Measurements from ENCODE around the gene TMEM181. TPM values are rescaled to one million over a fixed set of nuclear protein-coding genes. Genes with fewer than 3 reads are reported as not detected.
A peak's percentile ranks its signal among the peaks of the same experiment; 100 is the strongest.

Gene TMEM181
- total RNA-seq, 4 donors from 2014 or later: 16.7 to 28.1 (median 21.2) TPM

DNA sequence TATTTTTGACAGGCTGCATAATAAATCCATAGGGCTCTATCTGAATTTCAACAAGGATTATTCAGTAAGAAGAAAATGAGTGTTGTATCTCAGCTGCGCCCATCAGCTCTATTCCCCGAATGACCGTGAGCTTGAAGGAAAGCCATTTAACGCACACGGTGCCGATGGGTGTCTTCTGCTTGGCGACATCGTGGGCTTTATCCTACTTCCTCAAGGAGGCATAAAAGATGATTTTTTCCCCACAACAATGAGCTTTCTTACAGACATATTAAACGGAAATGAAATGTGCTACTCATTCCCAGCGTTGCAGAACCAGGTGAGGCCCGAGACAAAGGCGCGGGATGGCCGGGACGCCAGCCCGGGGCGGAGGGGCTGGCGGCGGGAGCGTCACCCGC, 83.9 kb downstream of the TMEM181 start:
- Histone ChIP-seq H3K4me1 (peaks cover 18 to 35% of the 10 kb centered on the region in 2 donors), H3K27ac (peak overlapping the region; percentile 85 to 97 (median 91)), H3K4me3 (replicated peaks in 1 of 3) (peak overlapping the region; percentile 82 to 95 (median 89)), H3K36me3 (no peaks in the 10 kb centered on the region), H3K27me3 (no peaks in the 10 kb centered on the region), H3K9me3 (no peaks in the 10 kb centered on the region)
- WGBS, 2 donors: 4% methylated on average over 9 to 15 of the region's 21 CpGs
- no peak for DNase-seq
- no peak for TF ChIP-seq POLR2A (IDR thresholded peaks at IDR 0.05)
- TF ChIP-seq, protein P1, sequence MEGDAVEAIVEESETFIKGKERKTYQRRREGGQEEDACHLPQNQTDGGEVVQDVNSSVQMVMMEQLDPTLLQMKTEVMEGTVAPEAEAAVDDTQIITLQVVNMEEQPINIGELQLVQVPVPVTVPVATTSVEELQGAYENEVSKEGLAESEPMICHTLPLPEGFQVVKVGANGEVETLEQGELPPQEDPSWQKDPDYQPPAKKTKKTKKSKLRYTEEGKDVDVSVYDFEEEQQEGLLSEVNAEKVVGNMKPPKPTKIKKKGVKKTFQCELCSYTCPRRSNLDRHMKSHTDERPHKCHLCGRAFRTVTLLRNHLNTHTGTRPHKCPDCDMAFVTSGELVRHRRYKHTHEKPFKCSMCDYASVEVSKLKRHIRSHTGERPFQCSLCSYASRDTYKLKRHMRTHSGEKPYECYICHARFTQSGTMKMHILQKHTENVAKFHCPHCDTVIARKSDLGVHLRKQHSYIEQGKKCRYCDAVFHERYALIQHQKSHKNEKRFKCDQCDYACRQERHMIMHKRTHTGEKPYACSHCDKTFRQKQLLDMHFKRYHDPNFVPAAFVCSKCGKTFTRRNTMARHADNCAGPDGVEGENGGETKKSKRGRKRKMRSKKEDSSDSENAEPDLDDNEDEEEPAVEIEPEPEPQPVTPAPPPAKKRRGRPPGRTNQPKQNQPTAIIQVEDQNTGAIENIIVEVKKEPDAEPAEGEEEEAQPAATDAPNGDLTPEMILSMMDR (IDR thresholded peaks at IDR 0.05): no peak
- intact Hi-C loops (cut with DNase I): no loop called here

DNA sequence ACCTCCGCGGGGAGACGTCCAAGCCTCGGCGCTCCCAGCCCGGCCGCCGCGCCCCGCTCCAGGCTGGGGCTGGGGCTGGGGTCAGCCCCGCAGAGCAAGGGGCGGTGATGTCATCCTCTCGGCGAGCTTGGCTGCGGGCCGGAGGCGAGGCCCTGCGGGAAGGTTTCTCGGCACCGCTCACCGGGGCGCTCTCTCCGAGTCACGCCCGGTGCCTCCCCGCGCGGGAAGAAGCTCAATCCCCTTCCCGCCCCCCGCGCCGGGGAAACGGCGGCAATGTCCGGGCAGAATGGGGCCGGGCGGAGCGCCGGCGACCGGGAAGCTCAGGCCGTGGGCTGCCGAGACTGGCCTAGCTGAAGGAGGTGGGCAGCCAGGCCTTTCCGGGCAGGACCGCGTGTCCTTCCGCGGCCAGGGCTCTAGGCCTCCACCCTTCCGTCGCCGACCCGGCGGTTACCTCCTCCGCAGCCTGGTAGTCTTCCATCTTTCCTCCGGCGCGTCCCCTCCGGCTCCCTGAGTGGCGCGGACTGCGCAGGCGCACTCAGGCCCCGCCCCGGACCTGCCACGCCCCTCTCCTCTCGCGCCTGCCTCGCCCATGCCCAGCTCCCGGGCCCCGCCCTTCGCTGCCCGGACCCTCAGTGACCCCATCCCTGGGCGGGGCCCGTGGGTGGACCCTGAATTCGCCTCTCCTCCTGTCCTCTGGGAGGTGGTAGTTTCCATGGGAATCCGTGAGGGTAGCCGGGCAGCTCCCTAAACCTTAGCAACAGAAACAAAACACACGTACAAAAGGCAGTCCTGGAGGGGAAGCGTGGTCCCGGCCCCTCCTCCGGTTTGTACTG, 84.6 kb downstream of the TMEM181 start, which contains the start of gene DYNLT1:
Gene DYNLT1, minus strand, starts transcription at position 513 of the 833 bp plus-strand sequence. Its CDS starts 35 bp downstream, at position 478.
- WGBS, 2 donors: 0 to 1% methylated on average over 30 to 32 of the region's 81 CpGs
- Histone ChIP-seq H3K9me3 (no peaks in the 10 kb centered on the region), H3K4me3 (replicated peaks in 1 of 3) (peak within 1 kb of the TSS; percentile 82 to 95 (median 89)), H3K4me1 (peaks cover 22 to 37% of the 10 kb centered on the region in 2 donors), H3K36me3 (no peaks in the 10 kb centered on the region), H3K27me3 (no peaks in the 10 kb centered on the region), H3K27ac (peak within 1 kb of the TSS; percentile 85 to 97 (median 91))
- DNase-seq: peak; percentile 91
- intact Hi-C loops (cut with DNase I): no loop called here
- TF ChIP-seq, protein P1 (IDR thresholded peaks at IDR 0.05): no peak
- TF ChIP-seq POLR2A (IDR thresholded peaks at IDR 0.05): peak; percentile 92 to 98

DNA sequence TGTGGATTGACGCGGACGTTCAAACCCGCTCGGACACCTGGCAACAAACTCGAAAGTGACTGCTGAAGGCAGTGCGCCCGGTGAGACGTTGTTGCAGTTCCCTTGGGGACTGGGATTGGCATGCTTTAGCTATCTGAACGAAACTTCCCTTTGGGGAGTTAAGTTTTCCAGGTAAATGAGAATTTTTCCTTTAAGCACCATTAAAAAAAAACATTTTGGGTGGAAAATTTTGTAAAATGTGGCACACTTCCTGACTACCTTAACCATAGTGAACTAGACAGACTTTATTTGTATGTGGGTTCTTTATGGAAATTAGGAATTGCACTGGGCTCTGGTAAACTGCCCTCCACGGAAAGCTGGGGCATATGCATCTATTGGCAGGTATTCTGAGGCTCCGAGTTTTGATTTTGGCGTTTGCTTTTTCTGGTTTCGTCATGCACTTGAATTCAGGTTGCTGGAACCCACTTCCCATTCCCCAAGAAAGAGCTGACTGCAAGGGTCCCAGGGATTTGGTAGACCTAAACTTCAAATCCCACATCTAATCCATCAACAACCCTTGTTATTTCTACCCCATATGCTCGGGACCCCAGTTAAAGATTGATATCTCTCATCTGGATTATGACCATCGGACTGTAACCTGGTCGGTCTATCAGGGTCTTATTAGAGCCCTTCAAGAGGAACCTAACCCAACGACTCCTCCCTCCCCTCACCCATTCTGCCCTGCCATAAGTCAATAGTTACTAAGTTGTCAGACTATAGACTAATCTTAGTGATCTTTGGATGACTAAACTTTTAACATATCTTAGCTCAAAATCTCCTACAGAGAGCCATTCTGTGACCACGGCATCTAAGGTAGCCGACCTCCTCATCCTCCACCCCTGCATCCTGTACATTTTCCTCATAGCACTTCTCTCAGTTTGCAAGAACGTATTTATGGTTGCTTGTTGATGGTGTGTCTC, 85.5 kb downstream of the TMEM181 start:
- Histone ChIP-seq H3K27me3 (no peaks in the 10 kb centered on the region), H3K9me3 (no peaks in the 10 kb centered on the region), H3K27ac (peak overlapping the region; percentile 11 to 97 (median 91)), H3K4me1 (peaks cover 26 to 41% of the 10 kb centered on the region in 2 donors), H3K36me3 (no peaks in the 10 kb centered on the region), H3K4me3 (replicated peaks in 1 of 3) (peak overlapping the region; percentile 6 to 89 (median 82))
- DNase-seq: peak in 1 of 2 donors; percentile 88
- WGBS, 2 donors: 28 to 35% methylated on average over 21 of the region's 21 CpGs
- TF ChIP-seq, protein P1 (IDR thresholded peaks at IDR 0.05): no peak
- TF ChIP-seq POLR2A (IDR thresholded peaks at IDR 0.05): no peak
- intact Hi-C loops (cut with DNase I): no loop called here

DNA sequence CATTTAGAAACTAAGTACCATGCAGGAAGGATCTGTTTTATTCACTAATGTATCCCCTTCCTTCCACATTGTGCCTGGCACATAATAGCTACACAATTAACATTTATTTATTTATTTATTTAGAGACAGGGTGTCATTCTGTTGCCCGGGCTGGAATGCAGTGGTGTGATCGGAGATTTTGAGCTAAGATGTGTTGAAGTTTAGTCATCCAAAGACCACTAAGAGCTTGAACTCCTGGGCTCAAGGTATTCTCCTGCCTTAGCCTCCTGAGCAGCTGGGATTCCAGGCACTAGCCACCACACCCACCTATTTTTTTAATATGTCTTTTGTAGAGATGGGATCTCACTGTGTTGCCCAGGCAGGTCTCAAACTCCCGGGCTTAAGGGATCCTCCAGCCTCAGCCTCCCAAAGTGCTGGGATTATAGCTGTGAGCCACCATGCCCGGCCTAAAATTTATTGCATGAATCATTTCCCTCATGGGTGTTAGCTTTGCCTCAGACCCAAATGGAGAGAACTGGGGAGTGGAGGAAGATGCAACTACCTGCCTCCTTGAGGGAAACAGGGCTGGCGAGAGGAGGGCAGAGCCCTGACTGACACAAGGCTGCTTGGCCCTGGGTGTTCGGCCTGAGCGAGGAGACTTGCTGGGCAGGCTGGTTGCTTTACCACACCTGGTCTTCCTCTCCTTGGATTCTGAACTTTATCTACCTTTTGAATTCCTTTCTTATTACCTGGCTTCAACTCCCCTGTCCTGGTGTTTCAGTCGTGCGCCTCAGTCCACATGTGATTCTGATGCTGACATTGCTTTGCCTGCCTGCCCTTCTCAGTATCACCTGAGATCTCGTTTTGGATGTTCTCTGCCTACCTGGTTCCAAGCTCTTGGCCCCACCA, 86.4 kb downstream of the TMEM181 start:
- Histone ChIP-seq H3K4me3 (replicated peaks in 1 of 3) (no peak overlapping the region), H3K27me3 (no peaks in the 10 kb centered on the region), H3K36me3 (no peaks in the 10 kb centered on the region), H3K4me1 (peaks cover 22 to 41% of the 10 kb centered on the region in 2 donors), H3K9me3 (no peaks in the 10 kb centered on the region), H3K27ac (no peak overlapping the region)
- TF ChIP-seq, protein P1 (IDR thresholded peaks at IDR 0.05): no peak
- TF ChIP-seq POLR2A (IDR thresholded peaks at IDR 0.05): no peak
- peak in 1 of 2 donors; percentile 58 for DNase-seq
- 68 to 89% methylated on average over 10 of the region's 10 CpGs for WGBS, 2 donors
- intact Hi-C loops (cut with DNase I): no loop called here
